Measurements from ENCODE around the gene AXL.
"Not testable (repeated sequence)": the region's sequence is repeated elsewhere in the genome, so short reads cannot be mapped to it uniquely, and the experiment has no call there.

AXL gene

DNA sequence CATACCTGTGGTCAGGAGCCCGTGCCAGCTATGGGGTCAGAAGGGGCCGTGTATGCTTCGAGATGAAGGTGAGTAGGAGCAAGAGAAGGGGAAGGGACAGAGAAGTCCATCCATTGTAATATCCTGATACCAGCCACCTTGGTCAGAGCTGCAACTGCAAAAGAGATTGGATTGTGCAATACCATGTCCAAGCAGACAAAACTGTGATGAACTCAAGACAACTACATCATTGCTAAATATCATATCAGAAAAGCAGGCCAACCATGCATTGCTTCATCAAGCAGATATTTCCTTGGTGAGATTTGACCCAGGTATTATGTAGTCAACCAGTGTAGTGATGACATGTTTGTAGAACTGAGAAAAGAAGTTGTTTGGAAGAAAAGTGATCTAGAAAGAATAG lies 57.2 kb downstream of the AXL start:
- DNase-seq (ENCODE audit: low spot score): no peak

DNA sequence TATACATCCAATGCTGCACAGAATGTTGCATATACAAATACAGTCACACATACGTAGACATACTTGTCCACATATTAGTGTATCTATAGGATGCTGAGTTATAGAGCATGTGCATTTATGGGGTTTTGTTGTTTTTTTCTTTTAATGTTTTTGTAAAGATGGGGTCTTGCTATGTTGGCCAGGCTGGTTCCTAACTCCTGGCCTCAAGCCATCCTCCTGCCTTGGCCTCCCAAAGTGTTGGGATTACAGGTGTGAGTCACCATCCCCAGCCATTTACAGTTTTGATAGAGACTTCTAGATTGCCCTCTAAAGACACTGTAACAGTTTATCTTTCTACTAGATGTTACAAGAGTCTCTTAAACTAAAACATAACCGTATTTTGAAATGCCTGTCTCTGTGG lies 59.5 kb downstream of the AXL start:
- no peak for DNase-seq (ENCODE audit: low spot score)

DNA sequence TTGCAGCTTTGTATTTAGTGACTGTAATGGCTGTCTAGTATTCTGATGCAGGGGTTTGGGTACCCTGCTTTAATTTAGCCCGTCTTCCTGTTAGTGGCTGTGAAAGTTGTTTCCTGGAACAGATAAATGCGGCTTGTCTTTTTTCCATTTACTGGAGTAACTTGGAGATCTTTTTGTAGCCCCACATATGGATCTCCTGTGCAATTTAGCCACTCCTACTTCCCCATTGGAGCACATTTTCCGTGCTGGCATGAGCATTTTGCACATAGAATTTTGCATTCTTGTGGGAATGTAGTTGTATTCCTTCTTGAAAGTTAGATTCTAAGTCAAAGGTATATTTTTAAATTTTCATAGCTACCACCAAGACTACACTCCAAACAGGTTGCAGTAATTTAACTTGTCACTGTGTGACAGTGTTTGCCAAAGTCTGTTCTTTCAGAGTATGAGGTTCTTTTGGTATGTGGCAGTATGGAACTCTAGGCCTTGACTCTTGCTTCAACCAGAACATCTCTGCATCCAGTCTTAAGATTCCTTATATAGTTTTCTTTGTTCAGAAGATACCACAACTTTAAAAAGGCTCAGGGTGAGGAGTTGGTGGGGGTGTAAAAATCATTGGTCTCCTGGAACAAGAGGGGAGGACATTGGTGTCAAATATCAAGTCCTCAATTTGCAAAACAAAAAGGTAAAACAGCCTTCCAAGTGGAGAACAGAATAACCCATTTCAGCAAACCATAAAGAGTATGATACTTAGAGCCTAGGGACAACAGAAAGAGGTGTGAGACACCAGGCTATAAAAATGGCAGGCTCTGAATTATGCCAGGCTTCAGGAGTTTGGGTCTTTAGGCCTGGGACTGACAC lies 69.9 kb downstream of the AXL start:
- DNase-seq (ENCODE audit: low spot score): no peak

DNA sequence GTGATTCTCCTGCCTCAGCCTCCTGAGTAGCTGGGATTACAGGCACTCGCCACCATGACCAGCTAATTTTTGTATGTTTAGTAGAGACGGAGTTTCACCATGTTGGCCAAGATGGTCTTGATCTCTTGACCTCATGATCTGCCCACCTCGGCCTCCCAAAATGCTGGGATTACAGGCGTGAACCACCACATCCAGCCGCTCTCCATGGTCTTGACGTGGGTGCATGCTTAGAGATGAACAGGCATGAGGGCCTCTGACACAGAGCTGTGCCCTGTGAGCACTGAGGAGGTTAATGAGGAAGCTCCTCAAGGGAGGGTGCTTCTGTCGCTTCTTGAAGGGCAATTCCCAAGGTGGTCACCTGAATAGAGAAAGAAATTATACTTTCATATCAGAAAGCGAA lies 70.8 kb downstream of the AXL start:
- DNase-seq (ENCODE audit: low spot score): not testable (repeated sequence)

DNA sequence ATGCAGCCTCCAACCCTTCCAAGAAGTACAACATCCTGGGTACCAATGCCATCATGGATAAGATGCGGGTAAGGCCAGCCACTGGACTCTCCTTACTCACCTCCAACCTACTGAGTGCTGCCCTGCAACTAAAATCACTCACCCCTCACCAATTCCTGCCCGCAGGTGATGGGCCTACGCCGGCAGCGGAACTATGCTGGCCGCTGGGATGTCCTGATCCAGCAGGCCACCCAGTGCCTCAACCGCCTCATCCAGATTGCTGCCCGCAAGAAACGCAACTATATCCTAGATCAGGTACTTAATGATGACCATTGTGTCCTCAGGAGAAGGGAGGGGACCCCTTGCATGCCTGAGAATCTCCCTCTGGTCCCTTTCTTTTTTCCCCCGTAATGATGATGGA lies 75.4 kb downstream of the AXL start:
- no peak for DNase-seq (ENCODE audit: low spot score)

DNA sequence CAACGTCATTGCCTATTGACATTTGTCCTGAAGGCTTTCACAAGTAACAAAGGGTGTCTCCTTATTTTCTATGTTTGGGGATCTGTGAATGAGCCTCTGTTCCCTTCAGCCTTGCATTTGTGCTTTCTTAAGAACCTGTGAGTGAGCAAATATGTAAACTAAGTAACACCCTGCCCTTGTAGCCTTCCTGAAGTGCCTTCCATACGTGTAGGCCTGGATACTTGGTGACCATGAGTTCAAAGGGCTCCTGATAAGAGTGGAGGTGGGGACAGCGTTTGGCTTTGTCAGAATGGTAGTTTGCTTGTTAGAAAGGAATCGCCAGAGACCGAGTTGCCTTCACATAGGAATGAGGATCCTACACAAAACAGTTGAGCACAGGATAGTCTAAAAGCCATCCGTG lies 76.5 kb downstream of the AXL start:
- no peak for DNase-seq (ENCODE audit: low spot score)

DNA sequence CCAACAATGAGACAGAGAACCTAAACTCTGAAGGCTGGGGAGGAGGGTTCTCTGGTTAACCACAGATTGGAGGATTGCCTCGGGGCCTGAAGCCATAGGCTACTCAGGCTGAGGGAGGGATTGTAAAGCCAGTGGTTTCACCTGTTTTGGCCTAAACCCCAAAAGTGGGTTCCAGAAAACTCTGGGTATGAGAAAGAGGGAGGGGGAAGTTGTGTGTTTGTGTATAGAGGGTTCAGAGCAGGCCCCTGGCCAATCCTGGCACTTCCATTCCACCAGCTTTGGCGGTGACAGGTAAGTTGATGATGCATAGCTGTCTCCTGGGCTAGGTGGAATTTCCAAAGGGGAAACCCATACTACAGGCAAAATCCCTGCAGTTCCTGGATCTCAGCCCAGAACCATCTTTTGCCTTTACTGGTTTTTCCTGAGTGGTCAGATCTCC lies 77.4 kb downstream of the AXL start:
- no peak for DNase-seq (ENCODE audit: low spot score)

DNA sequence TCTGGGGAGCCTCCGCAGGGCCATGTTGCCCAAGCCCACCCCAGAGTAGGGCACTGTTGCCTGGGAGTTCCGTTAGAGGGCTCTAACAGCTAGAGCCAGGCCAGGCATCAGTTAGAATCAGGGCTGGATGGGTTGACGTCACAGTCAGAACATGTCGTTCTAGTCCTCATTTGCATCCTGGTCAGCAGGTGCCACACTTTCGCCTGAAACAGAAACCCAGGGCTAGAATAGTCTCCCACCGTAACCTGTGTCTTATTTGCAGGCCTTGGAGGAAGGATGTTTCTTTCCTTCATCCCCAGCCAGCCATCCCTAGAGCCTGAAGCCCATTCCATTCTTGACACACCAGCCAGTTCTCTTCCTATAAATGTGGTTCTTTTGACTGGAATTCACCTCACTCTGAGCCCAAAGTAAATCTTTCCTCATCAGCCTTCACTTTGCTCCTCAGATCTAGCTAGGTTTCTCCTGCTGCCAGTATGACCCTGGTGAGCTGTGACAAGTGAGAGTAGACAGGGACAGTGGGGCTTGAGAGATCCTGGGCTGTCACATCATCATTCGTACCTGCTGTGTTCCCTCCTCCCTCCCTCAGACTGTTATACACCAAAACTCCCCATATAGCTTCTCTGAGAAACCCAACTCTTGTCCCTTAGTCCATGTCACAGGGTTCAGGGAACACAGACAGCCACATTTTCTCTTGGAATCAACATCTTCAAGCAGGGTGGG lies 78.8 kb downstream of the AXL start:
- DNase-seq (ENCODE audit: low spot score): no peak

DNA sequence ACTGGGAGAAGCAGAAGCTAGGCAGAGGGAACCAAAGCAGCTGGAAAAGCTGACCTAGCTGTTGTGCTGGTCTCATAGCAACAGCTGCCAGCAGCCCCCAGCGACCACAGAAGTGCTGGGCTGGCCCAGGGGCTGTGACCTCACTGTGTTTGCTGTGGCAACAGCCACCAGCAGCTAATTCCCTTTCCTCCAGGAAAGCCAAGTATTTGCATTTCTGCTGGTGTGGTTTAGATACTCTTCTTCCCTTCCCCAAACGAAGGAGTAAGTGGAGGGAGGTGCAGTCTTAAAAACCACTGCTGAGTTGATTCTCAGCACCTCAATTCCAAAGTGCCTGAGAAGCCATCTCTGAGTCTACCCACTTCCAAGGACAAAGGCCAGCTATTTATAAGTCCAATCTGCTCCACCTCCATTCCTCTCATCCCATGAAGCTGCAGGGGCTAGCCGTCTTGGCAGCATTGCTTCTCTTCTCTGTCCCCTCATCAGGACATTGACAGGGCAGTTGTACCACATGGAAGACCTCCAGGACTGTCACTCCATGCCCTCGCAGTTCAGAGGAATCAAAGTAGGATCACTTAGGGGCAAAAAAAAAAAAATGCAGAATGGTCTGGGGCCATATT lies 79.4 kb downstream of the AXL start:
- DNase-seq (ENCODE audit: low spot score): no peak

DNA sequence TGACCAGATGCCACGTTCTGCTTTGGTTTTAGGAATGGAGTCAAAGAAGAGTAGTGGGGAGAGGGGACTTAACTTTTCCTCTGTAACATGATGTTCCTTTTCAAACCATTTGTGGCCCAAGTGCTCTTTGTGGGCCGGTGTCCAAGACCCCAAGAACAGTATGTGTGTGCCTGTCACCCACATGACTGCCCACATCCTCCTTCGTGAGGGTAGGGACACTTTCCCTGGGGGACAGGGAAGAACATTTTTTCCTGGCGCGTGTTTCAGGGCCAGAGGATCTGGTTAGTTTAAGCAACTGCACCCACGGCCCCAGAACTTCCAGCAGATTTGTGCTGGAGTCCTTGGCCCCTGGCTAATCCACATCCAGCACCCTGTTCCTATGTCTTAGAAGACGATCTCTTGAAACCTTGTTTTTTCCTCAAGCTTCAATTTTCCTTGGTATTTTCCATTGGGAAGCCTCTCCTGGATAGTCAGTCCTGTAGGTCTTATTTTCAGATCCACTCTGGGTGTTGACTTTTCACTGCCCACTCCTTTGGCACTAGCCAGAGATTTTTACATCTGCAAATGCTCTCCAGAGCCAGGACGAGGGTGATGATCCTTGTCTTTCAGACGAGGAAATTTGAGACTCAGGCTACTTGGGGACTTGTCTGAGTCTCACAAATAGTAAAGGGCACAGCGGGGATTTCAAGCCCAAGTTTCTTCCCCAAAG lies 80.2 kb downstream of the AXL start:
- no peak for DNase-seq (ENCODE audit: low spot score)

DNA sequence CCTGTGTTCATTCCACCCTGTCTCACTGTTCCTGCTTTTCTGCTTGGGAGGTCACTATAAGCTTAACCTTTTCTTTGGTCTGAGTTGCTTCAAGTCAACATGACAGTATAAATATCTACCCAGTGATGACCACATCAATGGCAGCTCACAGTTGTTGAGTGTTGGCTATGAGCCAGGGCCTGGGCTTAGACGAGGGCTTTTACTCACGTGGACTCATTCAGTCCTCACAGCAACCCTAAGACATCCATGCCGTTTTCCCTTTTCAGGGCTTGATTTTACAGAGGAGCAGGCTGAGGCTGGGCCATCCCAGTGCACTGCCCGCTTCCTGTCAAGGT lies 80.7 kb downstream of the AXL start:
- peak; percentile 87 for DNase-seq (ENCODE audit: low spot score)

DNA sequence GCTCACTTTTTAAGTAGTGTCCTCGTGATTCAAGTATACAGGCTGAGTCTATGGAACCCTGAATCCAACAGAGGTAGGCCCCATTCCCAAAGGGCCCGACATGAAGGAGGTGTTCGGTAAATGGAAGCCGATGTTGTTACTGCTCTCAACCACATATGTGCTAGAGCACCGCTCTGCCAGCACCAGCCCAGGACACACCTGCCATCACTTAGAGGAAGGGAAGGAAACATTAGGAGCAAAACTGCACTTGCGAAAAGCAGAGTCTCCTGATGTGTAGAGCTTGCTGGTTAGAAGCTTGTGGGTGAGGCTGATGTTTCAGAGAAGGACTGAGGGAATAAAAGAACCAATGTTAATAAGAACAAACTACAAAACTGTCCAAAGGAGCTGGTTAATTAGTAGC lies 81.5 kb downstream of the AXL start:
- no peak for DNase-seq (ENCODE audit: low spot score)

DNA sequence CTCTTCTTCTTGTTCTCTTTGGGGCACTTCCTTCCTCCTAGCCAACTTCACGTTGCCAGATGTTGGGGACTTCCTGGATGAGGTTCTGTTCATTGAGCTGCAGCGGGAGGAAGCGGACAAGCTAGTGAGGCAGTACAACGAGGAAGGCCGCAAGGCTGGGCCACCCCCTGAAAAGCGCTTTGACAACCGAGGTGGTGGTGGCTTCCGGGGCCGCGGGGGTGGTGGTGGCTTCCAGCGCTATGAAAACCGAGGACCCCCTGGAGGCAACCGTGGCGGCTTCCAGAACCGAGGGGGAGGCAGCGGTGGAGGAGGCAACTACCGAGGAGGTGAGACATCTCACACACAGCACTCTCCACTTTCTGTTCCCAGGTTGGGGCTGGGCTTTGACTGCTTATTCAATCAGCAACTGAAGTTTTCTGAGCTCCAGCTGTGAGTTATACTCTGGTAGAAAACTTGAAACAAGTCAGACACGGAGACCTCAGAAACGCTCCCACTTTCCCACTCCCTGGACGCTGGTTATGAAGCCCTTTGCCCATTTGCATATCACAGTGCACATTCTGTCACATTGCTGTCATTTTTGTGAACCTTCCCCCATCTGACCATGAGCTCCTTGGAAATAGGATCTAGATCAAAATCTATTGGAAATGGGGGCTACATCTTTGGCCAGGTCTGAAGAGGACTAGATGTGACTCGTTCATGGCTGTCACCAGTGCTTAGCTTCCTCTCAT lies 83.8 kb downstream of the AXL start:
- no peak for DNase-seq (ENCODE audit: low spot score)

DNA sequence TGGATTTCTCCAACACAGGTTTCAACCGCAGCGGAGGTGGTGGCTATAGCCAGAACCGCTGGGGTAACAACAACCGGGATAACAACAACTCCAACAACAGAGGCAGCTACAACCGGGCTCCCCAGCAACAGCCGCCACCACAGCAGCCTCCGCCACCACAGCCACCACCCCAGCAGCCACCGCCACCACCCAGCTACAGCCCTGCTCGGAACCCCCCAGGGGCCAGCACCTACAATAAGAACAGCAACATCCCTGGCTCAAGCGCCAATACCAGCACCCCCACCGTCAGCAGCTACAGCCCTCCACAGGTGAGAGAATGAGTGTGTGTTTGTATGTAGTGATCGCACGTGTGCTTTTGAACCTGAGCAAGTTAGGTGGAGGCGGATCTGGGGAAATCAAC lies 84.9 kb downstream of the AXL start:
- no peak for DNase-seq (ENCODE audit: low spot score)

DNA sequence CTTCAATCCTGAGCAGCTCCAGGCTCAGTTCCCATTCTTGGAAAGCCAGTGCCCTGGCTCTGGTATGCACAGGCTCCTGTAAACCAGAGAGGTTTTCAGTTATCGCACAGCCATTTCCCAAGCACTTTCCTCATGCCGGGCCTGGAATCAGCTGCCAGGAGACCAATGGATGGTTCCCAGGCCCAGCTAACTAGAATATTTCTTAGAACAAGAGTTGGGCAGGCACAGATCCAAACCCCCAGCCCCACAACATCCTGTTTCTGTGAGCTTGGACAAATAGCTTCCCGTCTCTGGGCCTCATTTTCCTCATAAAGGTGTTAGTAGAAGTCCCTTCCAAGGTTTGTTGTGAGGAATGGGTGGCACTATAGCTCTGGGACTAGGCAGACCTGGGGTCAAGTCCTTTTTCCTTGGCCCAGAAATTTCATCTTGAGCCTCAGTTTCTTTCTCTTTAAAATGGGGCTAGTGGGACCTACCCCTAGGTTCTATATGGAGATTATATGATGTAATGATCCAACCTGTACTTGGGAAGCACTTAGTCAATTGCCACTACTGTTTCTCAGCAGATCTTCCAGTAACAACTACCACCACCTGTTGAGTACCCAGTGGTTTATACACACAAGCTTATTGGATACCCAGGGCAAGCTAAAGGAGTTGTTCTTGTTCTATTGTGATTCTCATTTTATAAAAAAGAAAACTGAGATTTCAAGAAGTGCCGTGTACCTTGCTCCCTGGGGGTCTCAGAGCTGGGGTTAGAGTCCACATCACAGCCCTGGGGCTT lies 85.9 kb downstream of the AXL start:
- no peak for DNase-seq (ENCODE audit: low spot score)

DNA sequence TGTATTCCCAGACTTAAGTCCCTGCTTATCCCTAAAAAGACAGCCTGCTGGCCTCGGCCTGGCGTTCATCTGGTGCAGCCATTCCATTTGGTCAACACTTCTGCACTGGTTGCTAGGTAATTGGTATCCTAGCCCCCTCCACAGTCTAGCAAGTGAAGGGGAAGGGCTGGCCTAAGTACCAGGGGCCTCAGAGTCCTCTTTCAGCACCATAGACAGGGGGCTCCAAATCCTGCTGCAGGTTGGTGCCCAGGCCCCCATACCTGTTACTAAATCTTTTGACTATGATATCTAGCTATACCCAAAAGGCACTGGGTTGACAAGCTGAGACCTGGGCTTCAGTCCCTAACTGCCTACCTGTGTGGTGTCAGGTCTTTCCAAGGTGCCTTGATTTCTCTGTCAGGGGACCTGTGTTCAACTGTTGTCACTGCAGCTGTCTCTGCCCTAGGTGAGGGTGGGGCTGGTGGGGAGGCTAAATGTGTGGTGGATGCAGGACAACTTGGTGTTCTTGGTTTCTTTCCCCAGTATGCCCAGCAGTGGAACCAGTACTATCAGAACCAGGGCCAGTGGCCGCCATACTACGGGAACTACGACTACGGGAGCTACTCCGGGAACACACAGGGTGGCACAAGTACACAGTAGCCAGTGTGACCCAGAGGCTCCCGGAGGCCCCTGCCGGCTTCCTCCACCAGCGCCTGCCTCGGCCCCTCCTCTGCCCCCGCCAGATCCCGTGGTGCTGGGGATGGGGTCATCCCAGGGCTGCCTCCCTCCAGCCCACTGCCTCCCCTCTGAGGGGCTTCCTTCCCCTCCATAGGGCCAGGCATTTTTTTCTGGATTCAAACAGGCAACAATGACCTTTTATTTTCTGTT lies 87.1 kb downstream of the AXL start:
- DNase-seq (ENCODE audit: low spot score): no peak

DNA sequence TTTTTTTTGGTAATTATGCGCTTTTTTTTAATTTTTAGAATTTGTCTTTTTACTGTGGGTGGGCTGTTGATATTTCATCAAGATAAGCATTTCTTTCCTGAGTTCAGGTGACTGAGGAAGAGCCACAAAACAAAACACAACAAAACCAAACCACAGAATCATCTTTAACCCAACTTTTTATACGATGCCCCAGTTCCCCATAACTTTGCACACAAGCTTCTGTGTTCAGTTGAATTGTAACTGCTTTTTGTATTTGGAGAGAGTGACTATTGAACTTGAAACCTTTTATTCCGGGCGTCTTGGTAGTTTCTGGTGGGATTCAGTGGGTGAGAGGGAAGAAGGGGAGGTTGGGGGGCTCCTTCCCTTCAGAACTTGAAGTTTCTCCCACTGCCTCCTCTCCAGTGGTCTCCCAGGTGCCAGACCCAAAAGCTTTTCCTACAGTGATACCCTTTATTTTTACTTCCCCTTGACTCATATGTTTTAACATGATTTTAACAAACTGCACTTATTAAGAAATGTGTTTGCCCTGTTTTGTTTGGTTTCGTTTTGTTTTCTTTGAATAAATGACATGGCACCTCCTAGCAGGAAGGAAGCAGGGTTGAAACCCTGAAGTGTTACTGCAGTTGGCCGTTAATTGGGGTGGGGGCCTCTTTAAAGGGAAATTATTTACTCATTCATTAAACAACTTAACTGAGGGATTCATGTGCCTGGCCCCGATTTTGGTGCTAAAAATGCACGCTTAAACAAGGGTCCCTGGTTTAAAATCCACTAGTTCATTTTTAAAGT lies 88.3 kb downstream of the AXL start:
- DNase-seq (ENCODE audit: low spot score): no peak

DNA sequence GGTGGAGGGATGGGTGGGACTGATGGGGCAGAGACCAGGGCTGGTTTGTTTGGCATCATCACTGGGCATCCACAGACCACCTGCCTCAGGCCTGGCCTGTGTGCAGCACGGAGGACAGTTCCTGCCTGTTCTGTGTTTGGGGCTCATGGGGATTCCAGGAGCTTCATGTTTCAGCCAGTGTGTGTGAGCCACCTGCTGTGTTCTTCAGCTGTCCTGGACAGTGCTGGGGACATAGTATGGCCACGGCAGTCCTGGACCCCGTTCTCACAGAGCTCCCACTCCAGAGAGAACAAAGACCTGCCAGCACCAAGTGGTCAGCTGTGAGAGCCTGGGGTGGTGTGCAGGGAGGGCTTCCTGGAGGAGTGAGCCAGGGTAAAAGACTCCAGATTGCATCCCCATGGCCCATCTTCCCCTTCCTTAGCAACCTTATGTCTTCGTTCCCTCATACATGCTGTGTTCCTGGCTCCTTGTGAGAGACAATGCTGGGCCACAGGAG lies 89.0 kb downstream of the AXL start:
- no peak for DNase-seq (ENCODE audit: low spot score)

Data from COLO829 (cell line).